ENCODE results near the gene SCART1.
"Not testable (repeated sequence)": the region's sequence is repeated elsewhere in the genome, so short reads cannot be mapped to it uniquely, and the experiment has no call there.

SCART1 gene

DNA sequence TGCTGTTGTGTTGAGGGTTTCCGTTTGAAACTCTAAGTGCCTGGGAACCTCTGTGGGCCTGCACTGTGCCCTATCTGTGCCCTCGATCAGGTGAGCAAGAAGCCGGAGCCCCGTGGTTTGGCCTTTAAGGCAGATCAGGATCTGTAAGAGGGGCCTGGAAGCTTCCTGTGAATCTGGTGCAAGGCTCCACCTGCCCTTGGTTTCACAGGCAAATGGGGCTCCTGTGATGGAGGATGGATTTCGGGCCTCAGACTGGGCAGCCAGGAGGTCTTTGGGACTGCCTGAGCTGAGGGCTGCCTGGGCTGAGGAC is 21.6 kb downstream of the SCART1 start:
- no peak for DNase-seq

DNA sequence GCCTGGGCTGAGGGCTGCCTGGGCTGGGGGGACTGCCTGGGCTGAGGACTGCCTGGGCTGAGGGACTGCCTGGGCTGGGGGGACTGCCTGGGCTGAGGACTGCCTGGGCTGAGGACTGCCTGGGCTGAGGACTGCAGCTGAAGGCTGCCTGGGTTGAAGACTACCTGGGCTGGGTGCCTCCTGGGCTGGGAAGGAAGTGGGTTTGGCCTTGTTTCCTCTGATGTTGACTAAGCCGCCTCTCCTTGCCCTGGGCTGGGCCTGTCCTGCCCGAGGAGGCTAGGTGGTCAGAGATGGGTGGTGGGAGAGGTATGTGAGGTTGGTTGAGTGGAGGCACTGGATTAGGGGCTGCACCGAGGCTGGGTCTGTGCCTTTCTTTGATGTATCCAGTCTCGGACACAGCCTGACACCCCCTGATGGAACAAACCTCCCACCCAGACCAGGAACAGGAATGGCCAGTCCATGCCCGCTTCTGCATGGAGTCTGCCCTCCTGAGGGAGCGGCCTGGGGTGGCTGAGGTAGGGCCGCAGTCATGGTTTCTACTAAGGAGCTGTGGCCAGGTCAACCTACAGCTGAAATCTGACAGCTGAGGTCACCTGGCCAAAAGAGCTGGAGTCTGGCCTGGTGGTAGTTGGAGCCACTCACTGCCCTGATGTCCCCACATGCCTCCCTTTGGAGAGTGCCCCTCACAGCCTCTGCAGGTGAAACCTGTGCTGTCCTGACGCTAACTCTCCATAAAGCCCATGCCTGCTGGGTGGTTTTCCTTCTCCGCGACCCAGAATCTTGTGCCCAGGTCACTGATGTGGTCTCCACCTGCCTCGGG is 22.3 kb downstream of the SCART1 start:
- DNase-seq, result no peak

DNA sequence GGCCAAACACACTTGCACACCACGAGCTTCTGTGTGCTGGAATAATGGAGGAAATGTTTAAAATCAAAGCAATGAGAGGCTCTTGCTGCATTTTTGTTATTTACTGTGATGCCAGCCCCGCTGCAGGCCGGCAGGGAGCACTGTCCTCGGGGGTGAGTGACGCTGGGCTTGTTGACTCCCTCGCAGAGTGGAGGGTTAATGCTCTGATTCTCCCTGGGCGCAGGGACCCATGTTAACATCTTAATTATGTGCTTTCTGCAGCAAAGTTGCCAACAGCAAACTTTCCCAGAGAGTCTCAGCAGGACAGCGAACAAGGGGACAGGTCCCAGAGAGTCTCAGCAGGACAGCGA is 22.9 kb downstream of the SCART1 start:
- no peak for DNase-seq

DNA sequence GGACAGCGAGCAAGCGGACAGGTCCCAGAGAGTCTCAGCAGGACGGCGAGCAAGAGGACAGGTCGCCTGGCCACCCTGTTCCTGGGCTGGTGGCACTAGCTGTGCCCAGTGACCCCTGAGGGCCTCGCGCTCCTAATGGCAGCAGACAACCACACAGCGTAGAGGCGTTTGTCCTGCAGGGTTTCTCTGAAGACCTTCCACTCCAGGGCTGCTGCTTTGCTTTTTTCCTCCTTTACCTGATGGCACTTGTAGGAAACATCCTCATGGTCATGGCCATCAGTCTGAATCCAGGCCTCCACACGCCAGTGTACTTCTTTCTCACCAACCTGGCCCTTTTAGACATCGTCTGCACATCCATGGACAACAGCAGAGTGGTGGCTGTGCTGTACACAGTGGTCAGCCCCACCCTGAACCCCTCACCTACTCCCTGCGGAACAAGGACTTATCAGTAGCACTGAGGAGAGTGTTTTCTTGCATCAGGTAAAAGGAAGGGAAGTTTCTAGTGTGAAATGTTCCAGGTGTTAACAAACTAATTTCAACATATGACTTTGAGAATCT is 27.4 kb downstream of the SCART1 start:
- no peak for DNase-seq

DNA sequence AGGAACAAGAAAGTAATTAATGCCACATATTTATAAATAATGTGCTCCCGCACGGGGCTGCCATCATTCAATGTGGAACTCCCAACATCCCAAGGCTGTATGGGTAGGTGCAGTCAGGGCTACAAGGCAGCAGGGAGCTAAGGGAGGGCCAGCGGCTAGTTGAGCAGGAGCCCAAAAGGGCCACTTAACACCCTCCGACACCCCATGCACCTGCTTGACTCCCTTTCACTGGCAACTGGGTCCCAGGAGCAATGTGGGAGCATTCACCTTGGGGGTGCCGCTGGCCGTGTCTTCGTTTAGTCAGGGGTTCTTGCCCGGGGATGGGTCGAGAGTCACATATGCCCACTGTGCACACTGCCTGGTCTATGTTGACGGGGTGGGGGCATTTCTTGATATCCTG is 27.9 kb downstream of the SCART1 start:
- no peak for DNase-seq

DNA sequence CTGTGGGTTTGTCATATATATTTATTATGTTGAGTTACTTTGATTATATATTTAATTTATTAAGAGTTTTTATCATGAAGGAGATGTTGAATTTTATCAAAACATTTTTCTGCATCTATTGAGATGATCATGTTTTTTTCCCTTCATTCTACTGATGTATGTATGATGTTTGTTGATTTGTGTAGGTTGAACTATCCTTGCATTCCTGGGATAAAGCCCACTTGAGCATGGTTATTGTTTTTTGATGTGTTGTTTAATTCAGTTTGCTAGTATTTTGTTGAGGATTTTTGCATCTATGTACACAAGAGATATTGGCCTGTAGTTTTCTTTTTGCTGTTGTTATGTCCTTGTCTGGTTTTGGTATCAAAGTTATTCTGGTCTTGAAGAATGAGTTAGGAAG is 31.1 kb downstream of the SCART1 start:
- DNase-seq, result no peak

DNA sequence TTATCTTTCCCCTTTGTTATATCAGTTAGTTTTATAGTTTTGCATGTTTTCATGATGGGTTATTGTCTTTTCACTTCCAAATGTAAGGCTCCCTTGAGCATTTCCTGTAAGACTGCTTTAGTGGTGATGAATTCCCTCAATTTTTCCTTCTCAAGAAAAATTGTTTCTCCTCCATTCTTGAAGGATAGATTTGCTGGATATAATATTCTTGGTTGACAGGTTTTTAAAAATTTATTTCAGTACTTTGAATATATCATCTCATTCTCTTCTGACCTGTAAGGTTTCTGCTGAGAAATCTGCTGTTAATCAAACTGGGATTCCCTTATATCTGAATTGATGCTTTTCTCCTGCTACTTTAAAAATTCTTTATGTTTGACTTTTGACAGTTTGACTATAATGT is 33.3 kb downstream of the SCART1 start:
- no peak for DNase-seq

DNA sequence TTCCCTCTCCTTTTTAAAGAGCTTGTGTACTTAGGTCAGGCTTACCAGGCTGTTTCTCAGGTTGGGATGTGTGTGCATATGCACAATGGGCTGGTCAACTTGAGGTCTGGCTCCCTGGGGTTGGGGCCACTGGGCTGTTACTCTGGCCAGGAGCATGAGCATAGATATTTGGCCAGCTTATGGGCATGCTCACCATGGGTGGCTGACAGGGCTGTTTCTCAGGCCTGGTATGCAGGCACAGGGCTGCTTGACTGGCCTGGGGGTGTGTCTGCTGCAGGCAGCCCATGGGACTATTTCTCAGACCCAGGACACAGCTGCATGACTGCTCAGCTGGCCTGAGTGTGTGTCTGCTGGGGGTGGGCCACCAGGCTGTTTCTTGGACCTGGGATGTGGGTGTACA is 34.6 kb downstream of the SCART1 start:
- no peak for DNase-seq

DNA sequence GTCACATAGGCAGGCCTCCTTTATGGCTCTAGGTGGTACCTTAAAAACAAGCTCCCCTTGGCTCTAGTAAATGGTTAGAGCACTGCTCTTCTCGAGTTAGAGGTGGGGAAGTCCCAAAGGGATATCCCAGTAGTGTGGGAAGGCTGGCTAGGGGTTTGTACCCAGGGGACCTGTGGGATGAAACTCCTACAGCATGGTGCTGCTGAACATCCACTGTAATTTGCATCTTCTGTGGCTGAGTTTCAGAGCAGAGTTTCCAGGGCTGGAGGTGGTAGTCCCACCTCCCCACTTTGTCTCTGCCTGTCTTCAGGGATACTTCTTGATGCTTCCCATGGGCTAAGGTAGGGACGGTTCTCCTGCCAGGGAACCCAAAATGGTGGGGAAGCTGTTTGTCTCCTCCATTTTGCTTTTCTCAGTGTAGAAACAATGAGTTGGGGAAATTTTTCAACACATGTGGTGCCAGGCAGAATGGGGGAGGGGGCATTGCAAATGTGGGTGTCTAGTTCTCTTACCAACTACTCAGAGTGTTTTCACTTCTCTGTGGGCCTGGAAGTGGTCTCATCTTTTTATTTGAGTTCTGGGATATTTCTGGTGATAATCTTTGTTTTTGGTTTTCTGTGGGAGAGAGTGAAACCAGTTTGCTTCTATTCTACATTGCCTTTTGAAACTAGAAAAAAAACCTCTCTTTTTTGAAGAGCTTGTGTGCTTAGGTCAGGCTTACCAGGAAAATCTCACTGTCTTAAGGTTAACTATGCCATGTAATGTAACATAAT is 36.3 kb downstream of the SCART1 start:
- no peak for DNase-seq

DNA sequence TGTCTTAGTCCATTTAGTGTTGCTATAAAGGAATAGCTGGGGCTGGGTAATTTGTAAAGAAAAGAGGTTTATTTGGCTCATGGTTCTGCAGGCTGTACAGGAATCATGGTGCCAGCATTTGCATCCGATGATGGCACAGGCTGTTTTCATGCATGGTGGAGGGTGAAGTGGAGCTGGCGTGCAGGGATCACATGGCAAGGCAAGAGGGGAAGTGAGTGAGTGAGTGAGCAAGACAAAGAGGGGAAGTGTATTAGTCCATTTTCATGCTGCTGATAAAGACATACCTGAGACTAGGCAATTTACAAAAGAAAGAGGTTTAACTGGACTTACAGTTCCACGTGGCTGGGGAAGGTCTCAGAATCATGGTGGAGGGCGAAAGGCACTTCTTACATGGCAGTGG is 39.8 kb downstream of the SCART1 start:
- not testable (repeated sequence) for DNase-seq

DNA sequence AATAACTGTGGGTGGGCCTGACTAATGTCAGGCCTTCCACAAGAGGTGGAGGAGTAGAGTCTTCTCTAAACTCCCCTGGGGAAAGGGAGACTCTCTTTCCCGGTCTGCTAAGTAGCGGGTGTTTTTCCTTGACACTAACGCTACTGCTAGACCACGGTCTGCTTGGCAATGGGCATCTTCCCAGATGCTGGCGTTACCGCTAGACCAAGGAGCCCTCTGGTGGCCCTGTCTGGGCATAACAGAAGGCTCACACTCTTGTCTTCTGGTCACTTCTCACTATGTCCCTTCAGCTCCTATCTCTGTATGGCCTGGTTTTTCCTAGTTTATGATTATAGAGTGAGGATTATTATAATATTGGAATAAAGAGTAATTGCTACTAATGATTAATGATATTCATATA is 43.6 kb downstream of the SCART1 start:
- not testable (repeated sequence) for DNase-seq

DNA sequence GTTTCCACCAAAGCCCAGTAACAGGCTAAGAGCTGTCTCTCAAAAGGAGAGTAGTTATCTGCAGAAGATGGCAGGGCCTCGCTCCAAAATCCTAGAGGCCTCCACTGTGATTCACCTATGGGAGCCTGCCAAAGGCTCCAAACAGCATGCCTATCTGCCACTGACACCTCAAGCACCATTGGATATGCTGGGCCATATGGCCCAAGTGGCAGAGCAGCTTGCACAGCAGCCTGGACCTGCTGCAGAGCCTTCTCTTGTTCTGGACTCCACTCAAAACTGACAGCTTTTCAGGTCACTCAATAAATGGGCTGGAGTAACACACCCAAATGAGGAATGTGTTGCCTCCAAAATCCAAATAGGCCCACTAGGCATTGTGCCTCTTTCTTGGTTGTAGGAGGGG is 45.4 kb downstream of the SCART1 start:
- DNase-seq, result not testable (repeated sequence)

DNA sequence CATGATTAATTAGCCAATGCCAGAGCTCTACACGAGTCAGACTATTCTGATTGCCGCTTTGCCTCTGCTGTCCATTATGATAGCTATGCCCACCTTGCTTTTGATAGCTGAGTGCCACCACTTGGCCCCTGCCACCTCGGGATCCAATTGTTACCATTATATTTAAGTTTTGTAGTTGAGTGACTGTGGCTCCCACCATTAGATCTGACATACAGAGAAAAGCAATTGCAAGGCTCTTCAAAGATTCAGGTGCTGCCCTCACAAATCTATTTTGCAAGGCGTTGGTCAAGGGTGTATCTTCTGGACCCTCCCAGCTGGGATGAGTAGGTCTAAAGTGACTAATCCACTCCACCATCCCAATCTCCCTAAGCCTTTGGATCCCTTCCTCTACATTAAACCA is 47.2 kb downstream of the SCART1 start:
- DNase-seq, result not testable (repeated sequence)

DNA sequence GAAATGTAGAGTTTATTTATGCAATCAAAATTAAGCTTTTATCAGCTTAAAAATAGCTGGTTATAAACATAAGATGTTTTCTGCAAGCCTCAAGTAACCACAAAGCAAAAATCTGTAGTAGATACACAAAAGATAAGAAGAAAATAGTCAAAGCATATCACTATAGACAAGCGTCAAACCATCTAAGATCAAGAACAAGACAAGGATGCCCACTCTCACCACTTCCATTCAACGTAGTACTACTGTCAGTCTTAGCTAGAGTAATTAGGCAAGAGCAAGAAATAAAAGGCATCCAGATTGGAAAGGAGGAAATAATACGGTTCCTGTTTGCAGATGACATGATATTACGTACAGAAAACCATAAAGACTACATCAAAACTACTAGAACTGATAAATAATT is 56.0 kb downstream of the SCART1 start:
- no peak for DNase-seq

DNA sequence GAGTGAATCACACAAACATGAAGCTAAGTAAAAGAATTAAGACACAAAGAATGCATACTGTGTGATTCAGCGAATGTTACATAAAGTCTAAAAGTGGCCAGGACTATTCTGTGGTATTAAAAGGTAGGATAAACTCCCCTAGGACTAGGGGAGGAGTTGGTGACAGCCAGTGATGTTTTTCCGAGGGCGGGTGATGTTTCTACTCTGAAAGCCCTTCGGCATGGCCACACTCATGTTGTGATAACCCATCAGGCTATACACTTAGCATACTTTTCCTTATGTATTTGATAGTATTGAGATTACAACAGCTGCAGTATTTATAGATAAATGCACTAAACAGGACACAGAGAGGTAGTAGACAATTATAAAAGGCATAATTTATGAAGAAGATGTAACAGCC is 57.7 kb downstream of the SCART1 start:
- DNase-seq, result no peak

DNA sequence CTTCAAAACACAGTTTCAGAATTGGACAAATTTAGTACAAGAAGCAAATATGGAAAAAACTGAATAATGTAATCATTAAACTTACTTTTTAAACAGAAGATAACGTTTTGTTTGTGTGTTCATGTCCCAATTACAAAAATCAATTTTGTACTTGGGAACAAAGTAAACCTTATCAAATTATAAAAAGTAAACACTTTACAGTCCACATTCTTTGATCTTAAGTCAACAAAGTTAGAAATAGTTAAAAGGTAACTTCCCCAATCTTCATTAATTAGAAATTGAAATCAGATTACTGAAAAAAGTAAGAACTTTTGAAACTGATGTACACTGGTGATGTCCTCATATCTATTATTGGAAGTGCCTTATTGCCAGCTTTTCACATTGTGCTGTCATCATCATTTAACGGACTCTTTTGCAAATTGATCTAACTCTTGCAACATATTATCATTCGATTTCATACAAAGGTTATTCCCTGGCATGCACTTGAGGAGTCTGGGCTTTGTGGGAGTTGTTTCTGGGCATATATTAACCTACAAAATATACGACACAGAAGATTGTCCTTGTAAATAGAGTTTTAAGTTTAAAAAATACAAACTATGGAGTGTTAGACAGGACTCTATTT is 58.3 kb downstream of the SCART1 start:
- DNase-seq, result no peak

DNA sequence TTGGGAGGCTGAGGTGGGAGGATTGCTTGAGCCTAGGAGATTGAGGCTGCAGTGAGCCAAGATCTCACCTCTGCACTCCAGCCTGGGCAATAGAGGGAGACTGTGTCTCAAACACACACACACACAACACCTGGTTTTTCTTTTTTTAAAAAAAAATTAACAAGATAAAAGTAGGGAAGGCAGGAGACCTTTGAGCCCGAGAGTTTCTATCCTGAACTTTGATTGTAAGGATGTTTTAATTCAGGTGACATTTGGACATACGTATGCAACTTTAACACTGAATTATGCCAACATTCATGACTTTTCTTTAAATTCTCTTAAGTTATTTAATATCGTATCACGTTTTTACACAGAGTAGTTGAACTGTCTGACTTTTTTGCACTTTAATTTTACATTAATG is 61.7 kb downstream of the SCART1 start:
- no peak for DNase-seq

DNA sequence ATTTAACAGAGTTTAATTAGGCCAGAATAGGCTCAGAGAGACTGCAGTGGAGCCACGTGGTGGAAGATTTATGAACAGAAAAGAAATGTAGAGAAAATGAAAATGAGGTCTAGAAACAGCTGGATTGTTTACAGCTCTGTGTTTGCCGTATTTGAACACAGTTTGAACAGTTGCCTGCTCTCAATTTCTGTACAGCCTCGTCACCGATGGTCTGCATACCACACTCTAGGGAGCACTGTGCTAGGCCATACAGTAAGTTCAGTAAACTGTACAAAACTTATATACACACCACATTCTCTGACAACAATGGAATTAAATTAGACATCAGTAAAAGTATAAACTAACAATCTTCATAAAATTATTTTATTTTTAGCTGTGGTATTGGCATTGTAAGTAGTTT is 62.3 kb downstream of the SCART1 start:
- DNase-seq, result no peak

DNA sequence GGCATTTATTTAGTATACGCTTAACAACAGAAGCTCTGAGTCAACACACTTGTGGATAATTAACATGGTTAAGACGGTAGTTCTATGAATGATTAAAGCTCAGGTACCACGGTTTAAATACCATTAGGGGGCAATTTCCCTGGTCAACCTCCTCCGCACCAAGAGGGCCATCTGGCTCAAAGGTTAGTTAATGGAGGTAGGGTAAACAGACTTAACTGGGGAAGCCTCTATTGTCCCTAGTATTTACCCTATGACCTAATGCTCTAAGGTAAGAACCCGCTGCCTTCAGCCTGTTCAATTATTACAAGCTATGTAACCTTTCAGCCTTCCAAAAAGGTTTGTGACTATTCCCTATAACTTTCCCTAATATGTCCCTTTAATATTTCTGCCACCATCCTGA is 64.8 kb downstream of the SCART1 start:
- DNase-seq, result not testable (repeated sequence)
